K562 (cell line): ENCODE measurements around the gene ADORA1. TPM values are rescaled to one million over a fixed set of nuclear protein-coding genes. Genes with fewer than 3 reads are reported as not detected.

Experiments used
- ATAC-seq: fragments of 200-7000 bp; cut with Tn5 transposase; 3 replicates; pipeline ENCODE4 v1.9.1; 2020; ENCODE audit warnings: moderate library complexity
- BruUV-seq: library from RNA; stranded (reverse); fragments of 400-500 nt; replicated peaks from 2 replicates; lab custom pipeline; 2021; lab: Mats Ljungman, UMichigan
- CTCF ChIA-PET: fragments of 300-600 bp; formaldehyde crosslinking; extraction: SDS; loops from one replicate; lab custom pipeline; 2021; ENCODE audit warnings: low intra/inter-chr PET ratio; lab: Yijun Ruan, JAX
- POLR2A ChIA-PET: fragments of 300-600, 350-650 bp; sonication (Branson Sonifier 250); formaldehyde crosslinking; extraction: SDS; loops from one replicate; lab custom pipeline; 2021; ENCODE audit warnings: antibody characterized with exemption, inconsistent platforms; lab: Yijun Ruan, JAX
- DNase-seq, 4 experiments: peaks; one replicate each; pipeline versions ENCODE4 v3.0.0 to v3.0.0-alpha.2; 2011 to 2018; ENCODE audit warnings: low spot score in 3 of 4, mixed read lengths in 3 of 4; ENCODE audit errors: extremely low read depth in 1 of 4
- FAIRE-seq: peaks from 2 replicates; lab custom pipeline; 2011; peaks lifted over from hg19 to GRCh38; lab: Jason Lieb, UNC
- H2AFZ ChIP-seq: 2 replicates; pipeline ENCODE4 v1.6.0; 2011; ENCODE audit warnings: low read depth, low read length, control low read depth, inconsistent platforms
- H3K27ac ChIP-seq: fragments of 200-600 bp; 3 replicates; pipeline ENCODE4 v1.8.0; 2011; ENCODE audit warnings: low read depth, mild to moderate bottlenecking, control low read depth, inconsistent platforms, low read length, moderate library complexity, mixed read lengths; ENCODE audit errors: extremely low read depth
- H3K27me3 ChIP-seq, 2 experiments: fragments of 300-600 bp in 1 of 2; 2 replicates in 1 of 2; 3 replicates in 1 of 2; pipeline versions ENCODE4 v1.6.0 to v1.8.0; 2011; ENCODE audit warnings: inconsistent platforms in 2 of 2, low read length in 2 of 2, mild to moderate bottlenecking in 1 of 2, mixed read lengths in 1 of 2, moderate library complexity in 1 of 2; ENCODE audit not compliant: control insufficient read depth in 2 of 2, insufficient read depth in 2 of 2
- H3K36me3 ChIP-seq: fragments of 300-600 bp; 3 replicates; pipeline ENCODE4 v1.8.0; 2011; ENCODE audit warnings: mild to moderate bottlenecking, low read length, inconsistent platforms; ENCODE audit not compliant: control insufficient read depth, insufficient read depth
- H3K4me1 ChIP-seq, 2 experiments: fragments of 200-600 bp in 1 of 2; replicated peaks in 1 of 2; 2 replicates in 1 of 2; 3 replicates in 1 of 2; pipeline versions ENCODE4 v1.5.1 to v1.8.0; 2011; ENCODE audit warnings: inconsistent platforms in 2 of 2, low read length in 2 of 2, mild to moderate bottlenecking in 1 of 2, mixed read lengths in 1 of 2, moderate library complexity in 1 of 2; ENCODE audit not compliant: control insufficient read depth in 2 of 2, insufficient read depth in 2 of 2
- H3K4me2 ChIP-seq: 2 replicates; pipeline ENCODE4 v1.6.1; 2011; ENCODE audit warnings: low read length, control low read depth, inconsistent platforms, mixed read lengths; ENCODE audit not compliant: insufficient read depth
- H3K4me3 ChIP-seq: fragments of 200-600 bp; sonication (generic), shearing (Covaris generic); 2 replicates; pipeline ENCODE4 v1.5.1; 2016; ENCODE audit warnings: control low read depth, inconsistent platforms
- H3K79me2 ChIP-seq: fragments of 200-600 bp; 3 replicates; pipeline ENCODE4 v1.8.0; 2011; ENCODE audit warnings: low read length, inconsistent platforms; ENCODE audit not compliant: control insufficient read depth, insufficient read depth
- H3K9ac ChIP-seq, 2 experiments: 2 replicates each; pipeline versions ENCODE4 v1.6.0 to v1.6.1; 2011; ENCODE audit warnings: low read depth in 2 of 2, low read length in 2 of 2, control low read depth in 1 of 2, inconsistent platforms in 1 of 2, mild to moderate bottlenecking in 1 of 2, mixed read lengths in 1 of 2; ENCODE audit not compliant: insufficient read depth in 1 of 2
- H3K9me1 ChIP-seq: one replicate; pipeline ENCODE4 v1.6.0; 2011; ENCODE audit warnings: inconsistent platforms, mild to moderate bottlenecking, low read length, moderate library complexity; ENCODE audit not compliant: control insufficient read depth, insufficient read depth
- H3K9me3 ChIP-seq: replicated peaks from 2 replicates; pipeline ENCODE4 v1.5.1; 2011; ENCODE audit warnings: low read depth, low read length, inconsistent platforms; ENCODE audit not compliant: control insufficient read depth, insufficient read depth
- H4K20me1 ChIP-seq: replicated peaks from 2 replicates; pipeline ENCODE4 v1.6.1; 2011; ENCODE audit warnings: low read length, inconsistent platforms, mixed read lengths; ENCODE audit not compliant: control insufficient read depth, insufficient read depth
- ARNT ChIP-seq, 2 experiments: fragments of 450-650 bp; IDR thresholded peaks; 2 replicates each; pipeline ENCODE4 v1.6.1; 2016; ENCODE audit warnings: mild to moderate bottlenecking in 1 of 2
- BMI1 ChIP-seq: fragments of 150-350 bp; IDR thresholded peaks from 2 replicates; pipeline ENCODE4 v1.6.1; 2014; ENCODE audit warnings: low read length
- CTBP1 ChIP-seq: fragments of 450-650 bp; IDR thresholded peaks from 2 replicates; pipeline ENCODE4 v1.6.1; 2016; ENCODE audit warnings: borderline replicate concordance
- E2F1 ChIP-seq: sonication (generic); formaldehyde crosslinking; IDR thresholded peaks from 2 replicates; pipeline ENCODE4 v1.8.1; 2023; ENCODE audit warnings: mild to moderate bottlenecking, missing genetic modification reagents, moderate library complexity
- HDAC1 ChIP-seq, 2 experiments: fragments of 450-650 bp; IDR thresholded peaks; 2 replicates each; pipeline ENCODE4 v1.6.1; 2016 to 2017; ENCODE audit warnings: inconsistent platforms in 1 of 2, mild to moderate bottlenecking in 1 of 2, moderate library complexity in 1 of 2
- HOMEZ ChIP-seq: fragments of 250-450 bp; sonication (Bioruptor Pico); IDR thresholded peaks from 2 replicates; pipeline ENCODE4 v1.4.0; 2020; ENCODE audit warnings: mild to moderate bottlenecking, moderate library complexity
- MTA2 ChIP-seq: fragments of 450-650 bp; IDR thresholded peaks from 2 replicates; pipeline ENCODE4 v1.6.1; 2016; ENCODE audit warnings: low read depth
- TCF3 ChIP-seq: sonication (generic); formaldehyde crosslinking; IDR thresholded peaks from 2 replicates; pipeline ENCODE4 v1.4.0; 2020; ENCODE audit warnings: mild to moderate bottlenecking, missing genetic modification reagents
- TGIF2 ChIP-seq: sonication (generic); formaldehyde crosslinking; IDR thresholded peaks from 2 replicates; pipeline ENCODE4 v1.8.1; 2022; ENCODE audit warnings: mild to moderate bottlenecking, missing genetic modification reagents, moderate library complexity
- TRIM24 ChIP-seq, 2 experiments: fragments of 450-650 bp; IDR thresholded peaks; 2 replicates each; pipeline ENCODE4 v1.6.1; 2016
- ZBTB8A ChIP-seq: fragments of 450-650 bp; IDR thresholded peaks from 2 replicates; pipeline ENCODE4 v1.6.1; 2018; ENCODE audit warnings: mild to moderate bottlenecking, moderate library complexity; ENCODE audit not compliant: partially characterized antibody
- ZHX1 ChIP-seq: fragments of 150-350 bp; conservative IDR thresholded peaks from 2 replicates; pipeline ENCODE4 v1.6.1; 2014; ENCODE audit warnings: low read length
- WGBS: fragments of 100-300 bp; shearing (Covaris generic); methylation state at CpG from one replicate; pipeline ENCODE4 v1.1.6; 2016; ENCODE audit warnings: low coverage, mixed read lengths; ENCODE audit not compliant: insufficient coverage; ENCODE audit errors: missing lambda C conversion rate; 5-methylcytosine and 5-hydroxymethylcytosine counted together
- in situ Hi-C: fragments of 300-500 bp; cut with MboI; formaldehyde crosslinking; loops from 4 replicates; pipeline ENCODE4 v1.15.0; 2018; ENCODE audit warnings: inconsistent platforms, mixed read lengths
- intact Hi-C: fragments of 100-400 bp; cut with micrococcal nuclease; formaldehyde crosslinking; loops from 2 replicates; pipeline ENCODE4 v1.14.2; 2022
- polyA plus RNA-seq, 8 experiments: library from polyadenylated mRNA; depleted of rRNA in 4 of 8; stranded (reverse) in 5 of 8; unstranded in 3 of 8; fragments of >200 nt; fragmentation: Nextera tagmentation in 2 of 8; fragmentation: Illumina TruSeq in 1 of 8; extraction: Ambion mirVana in 2 of 8; extraction: Trizol in 1 of 8; gene quantifications; 2 replicates each; pipeline versions ENCODE4 v1.2.1 to v1.2.3, GENCODE V29; 2011 to 2014; ENCODE audit warnings: inconsistent platforms in 1 of 8, missing spikeins in 1 of 8
- total RNA-seq, 7 experiments: library from RNA; depleted of rRNA in 6 of 7; stranded (reverse); fragments of >200 nt in 6 of 7; fragmentation: Illumina TruSeq in 2 of 7; extraction: Trizol in 2 of 7; gene quantifications; 2 replicates each; pipeline versions ENCODE4 v1.2.1 to v1.2.3, GENCODE V29; 2011 to 2021; ENCODE audit warnings: low replicate concordance in 1 of 7
- TF ChIP-seq, protein P1 (sequence below): fragments of 200-400 bp; formaldehyde crosslinking; IDR thresholded peaks from 2 replicates; pipeline ENCODE4 v1.6.1; 2017; ENCODE audit warnings: mild to moderate bottlenecking, low read depth, low read length, moderate library complexity

Gene ADORA1
- total and polyA plus RNA-seq, 9 of the 15 experiments (the other 6 are each of a cell fraction or from before 2014, with no cell fraction given): not detected

- 0% methylated on average over 2 of the region's 2 CpGs for WGBS
- POLR2A ChIA-PET: interaction anchor here (0.9 kb wide), 1 partner anchor 12 kb away, joined by 3 read pairs; no protein-coding TSS in a partner anchor
- no peaks in the 10 kb centered on the region for H3K4me1 ChIP-seq
- in situ Hi-C loops (no loop called here), intact Hi-C loops (no loop called here)
- H3K27ac ChIP-seq: no peak overlapping the region
- H3K36me3 ChIP-seq: no peaks in the 10 kb centered on the region
- no peak overlapping the region for H3K9ac ChIP-seq
- no peak overlapping the region for H2AFZ ChIP-seq
- no peak overlapping the region for H3K4me3 ChIP-seq
- ATAC-seq (no peak), DNase-seq (no peak), FAIRE-seq (no peak)
- H3K4me2 ChIP-seq: no peak overlapping the region
- no TSS peak for BruUV-seq
- CTCF ChIA-PET: no interaction called here
- no peaks in the 10 kb centered on the region for H3K9me3 ChIP-seq
- H3K79me2 ChIP-seq: no peaks in the 10 kb centered on the region
- H4K20me1 ChIP-seq: peaks cover 11% of the 10 kb centered on the region
- peaks cover 33 to 82% of the 10 kb centered on the region in 2 experiments for H3K27me3 ChIP-seq
- no peaks in the 10 kb centered on the region for H3K9me1 ChIP-seq
- TF ChIP-seq TGIF2 (no peak), ZHX1 (no peak), E2F1 (no peak), ARNT (IDR thresholded peaks at IDR 0.05) (no peak), HDAC1 (IDR thresholded peaks at IDR 0.05) (no peak), TRIM24 (IDR thresholded peaks at IDR 0.05) (no peak), TCF3 (CRISPR knock-in tag) (no peak), HOMEZ (CRISPR knock-in tag) (no peak), ZBTB8A (no peak), CTBP1 (no peak), MTA2 (no peak), BMI1 (no peak)
- TF ChIP-seq, protein P1, sequence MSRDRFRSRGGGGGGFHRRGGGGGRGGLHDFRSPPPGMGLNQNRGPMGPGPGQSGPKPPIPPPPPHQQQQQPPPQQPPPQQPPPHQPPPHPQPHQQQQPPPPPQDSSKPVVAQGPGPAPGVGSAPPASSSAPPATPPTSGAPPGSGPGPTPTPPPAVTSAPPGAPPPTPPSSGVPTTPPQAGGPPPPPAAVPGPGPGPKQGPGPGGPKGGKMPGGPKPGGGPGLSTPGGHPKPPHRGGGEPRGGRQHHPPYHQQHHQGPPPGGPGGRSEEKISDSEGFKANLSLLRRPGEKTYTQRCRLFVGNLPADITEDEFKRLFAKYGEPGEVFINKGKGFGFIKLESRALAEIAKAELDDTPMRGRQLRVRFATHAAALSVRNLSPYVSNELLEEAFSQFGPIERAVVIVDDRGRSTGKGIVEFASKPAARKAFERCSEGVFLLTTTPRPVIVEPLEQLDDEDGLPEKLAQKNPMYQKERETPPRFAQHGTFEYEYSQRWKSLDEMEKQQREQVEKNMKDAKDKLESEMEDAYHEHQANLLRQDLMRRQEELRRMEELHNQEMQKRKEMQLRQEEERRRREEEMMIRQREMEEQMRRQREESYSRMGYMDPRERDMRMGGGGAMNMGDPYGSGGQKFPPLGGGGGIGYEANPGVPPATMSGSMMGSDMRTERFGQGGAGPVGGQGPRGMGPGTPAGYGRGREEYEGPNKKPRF: no peak
Observed at GRCh38 chr1:203146042-203146369, 18.5 kb downstream of the ADORA1 start.
